ENCODE measurements around the gene SLC38A11. TPM values are rescaled to one million over a fixed set of nuclear protein-coding genes. Genes with fewer than 3 reads are reported as not detected.

The SLC38A11 gene
- polyA plus RNA-seq, 1 donor (not counting 4 experiments of a cell fraction or from before 2014, with no cell fraction given), result not detected

GRCh38 chr2:164954186-164954585 lies 1.1 kb downstream of the SLC38A11 start:
- Histone ChIP-seq H3K27ac (ENCODE audit: control insufficient read depth, insufficient read depth, low read length) (no peak overlapping the region), H3K4me1 (ENCODE audit: control insufficient read depth, extremely low read depth, insufficient read depth, low read length) (no peaks in the 10 kb centered on the region), H4K20me1 (ENCODE audit: control insufficient read depth, extremely low read depth, insufficient read depth, low read length) (no peaks in the 10 kb centered on the region), H3K9me3 (ENCODE audit: control insufficient read depth, low read depth, low read length) (no peaks in the 10 kb centered on the region), H3K27me3 (ENCODE audit: control insufficient read depth, extremely low read depth, insufficient read depth, low read length) (peaks cover 3% of the 10 kb centered on the region), H3K4me3 (ENCODE audit: control insufficient read depth in 2 of 3, extremely low read depth in 1 of 3, insufficient read depth in 2 of 3, low read depth in 1 of 3, low read length in 3 of 3) (no peak overlapping the region), H3K36me3 (ENCODE audit: control insufficient read depth in 2 of 2, extremely low read depth in 1 of 2, insufficient read depth in 2 of 2, low read length in 2 of 2) (no peaks in the 10 kb centered on the region), H3K9me1 (ENCODE audit: control insufficient read depth, extremely low read depth, insufficient read depth, low read length) (no peaks in the 10 kb centered on the region), H3K4me2 (ENCODE audit: control insufficient read depth, extremely low read depth, insufficient read depth, low read depth, low read length) (no peak overlapping the region), H2AFZ (ENCODE audit: control insufficient read depth, low read length) (no peak overlapping the region), H3K79me2 (ENCODE audit: control insufficient read depth, insufficient read depth, low read length) (no peaks in the 10 kb centered on the region), H3K9ac (ENCODE audit: control insufficient read depth, extremely low read depth, insufficient read depth, low read length) (no peak overlapping the region)
- FAIRE-seq (no peak), DNase-seq (ENCODE audit: low read depth, low spot score) (no peak)
- dilution Hi-C loops (cut with MboI; ENCODE audit: extremely low pct_ligation_motif_present, low sequenced_read_pairs), result no loop called here
- TF ChIP-seq EZH2 (IDR thresholded peaks at IDR 0.05; ENCODE audit: low read length) (no peak), CTCF (optimal IDR thresholded peaks at IDR 0.05 in 1 of 3, IDR thresholded peaks at IDR 0.05 in 1 of 3, conservative IDR thresholded peaks at IDR 0.05 in 1 of 3; ENCODE audit: extremely low read depth in 1 of 3, insufficient read depth in 2 of 3, low read length in 3 of 3) (no peak)

GRCh38 chr2:164953279-164953678 lies 2.0 kb downstream of the SLC38A11 start:
- dilution Hi-C loops (cut with MboI; ENCODE audit: extremely low pct_ligation_motif_present, low sequenced_read_pairs), result no loop called here
- Histone ChIP-seq H3K79me2 (ENCODE audit: control insufficient read depth, insufficient read depth, low read length) (no peaks in the 10 kb centered on the region), H3K4me2 (ENCODE audit: control insufficient read depth, extremely low read depth, insufficient read depth, low read depth, low read length) (no peak overlapping the region), H3K27ac (ENCODE audit: control insufficient read depth, insufficient read depth, low read length) (no peak overlapping the region), H3K9me3 (ENCODE audit: control insufficient read depth, low read depth, low read length) (no peaks in the 10 kb centered on the region), H3K36me3 (ENCODE audit: control insufficient read depth in 2 of 2, extremely low read depth in 1 of 2, insufficient read depth in 2 of 2, low read length in 2 of 2) (no peaks in the 10 kb centered on the region), H3K27me3 (ENCODE audit: control insufficient read depth, extremely low read depth, insufficient read depth, low read length) (peaks cover 3% of the 10 kb centered on the region), H3K4me3 (ENCODE audit: control insufficient read depth in 2 of 3, extremely low read depth in 1 of 3, insufficient read depth in 2 of 3, low read depth in 1 of 3, low read length in 3 of 3) (no peak overlapping the region), H3K9me1 (ENCODE audit: control insufficient read depth, extremely low read depth, insufficient read depth, low read length) (no peaks in the 10 kb centered on the region), H3K9ac (ENCODE audit: control insufficient read depth, extremely low read depth, insufficient read depth, low read length) (no peak overlapping the region), H4K20me1 (ENCODE audit: control insufficient read depth, extremely low read depth, insufficient read depth, low read length) (no peaks in the 10 kb centered on the region), H2AFZ (ENCODE audit: control insufficient read depth, low read length) (no peak overlapping the region), H3K4me1 (ENCODE audit: control insufficient read depth, extremely low read depth, insufficient read depth, low read length) (no peaks in the 10 kb centered on the region)
- no peak for DNase-seq (ENCODE audit: low read depth, low spot score)
- TF ChIP-seq CTCF (optimal IDR thresholded peaks at IDR 0.05 in 1 of 3, IDR thresholded peaks at IDR 0.05 in 1 of 3, conservative IDR thresholded peaks at IDR 0.05 in 1 of 3; ENCODE audit: extremely low read depth in 1 of 3, insufficient read depth in 2 of 3, low read length in 3 of 3) (no peak), EZH2 (IDR thresholded peaks at IDR 0.05; ENCODE audit: low read length) (no peak)
- no peak for FAIRE-seq

Data from keratinocyte (primary cell).